Measurements from ENCODE around the gene VAV3. TPM values are rescaled to one million over a fixed set of nuclear protein-coding genes. Genes with fewer than 3 reads are reported as not detected.
"Not testable (repeated sequence)": the region's sequence is repeated elsewhere in the genome, so short reads cannot be mapped to it uniquely, and the experiment has no call there.

The VAV3 gene
- total RNA-seq, 1 donor from 2014 or later: 1.8 TPM

DNA sequence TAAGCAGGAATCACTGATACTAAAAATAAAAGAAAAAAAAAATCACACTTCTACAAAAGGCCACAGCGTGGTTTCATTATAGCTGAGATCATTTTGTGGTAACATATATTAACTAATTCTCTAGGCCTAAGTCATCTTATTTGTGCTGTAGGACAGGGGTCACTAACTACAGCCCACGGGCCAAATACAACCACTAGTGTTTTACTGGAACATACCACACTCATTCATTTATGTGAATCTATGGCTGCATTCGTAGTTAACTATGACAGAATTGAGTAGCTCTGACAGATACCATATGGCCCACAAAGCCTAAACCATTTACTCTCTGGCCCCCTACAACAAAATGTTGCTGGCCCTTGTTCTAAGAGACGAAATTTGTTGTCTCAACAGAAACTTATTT is 224.4 kb downstream of the VAV3 start:
- Mint-ChIP-seq H3K36me3 (ENCODE audit: insufficient read depth) (no peaks in the 10 kb centered on the region), H3K27ac (no peak overlapping the region), H3K27me3 (no peaks in the 10 kb centered on the region), H3K9me3 (ENCODE audit: low read depth) (no peaks in the 10 kb centered on the region), H3K4me1 (ENCODE audit: low read depth) (no peaks in the 10 kb centered on the region), H3K4me3 (ENCODE audit: low read depth) (no peak overlapping the region)
- no peak for DNase-seq (ENCODE audit: low spot score, unreplicated experiment)
- TF ChIP-seq, protein P1, sequence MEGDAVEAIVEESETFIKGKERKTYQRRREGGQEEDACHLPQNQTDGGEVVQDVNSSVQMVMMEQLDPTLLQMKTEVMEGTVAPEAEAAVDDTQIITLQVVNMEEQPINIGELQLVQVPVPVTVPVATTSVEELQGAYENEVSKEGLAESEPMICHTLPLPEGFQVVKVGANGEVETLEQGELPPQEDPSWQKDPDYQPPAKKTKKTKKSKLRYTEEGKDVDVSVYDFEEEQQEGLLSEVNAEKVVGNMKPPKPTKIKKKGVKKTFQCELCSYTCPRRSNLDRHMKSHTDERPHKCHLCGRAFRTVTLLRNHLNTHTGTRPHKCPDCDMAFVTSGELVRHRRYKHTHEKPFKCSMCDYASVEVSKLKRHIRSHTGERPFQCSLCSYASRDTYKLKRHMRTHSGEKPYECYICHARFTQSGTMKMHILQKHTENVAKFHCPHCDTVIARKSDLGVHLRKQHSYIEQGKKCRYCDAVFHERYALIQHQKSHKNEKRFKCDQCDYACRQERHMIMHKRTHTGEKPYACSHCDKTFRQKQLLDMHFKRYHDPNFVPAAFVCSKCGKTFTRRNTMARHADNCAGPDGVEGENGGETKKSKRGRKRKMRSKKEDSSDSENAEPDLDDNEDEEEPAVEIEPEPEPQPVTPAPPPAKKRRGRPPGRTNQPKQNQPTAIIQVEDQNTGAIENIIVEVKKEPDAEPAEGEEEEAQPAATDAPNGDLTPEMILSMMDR (IDR thresholded peaks at IDR 0.05; ENCODE audit: unreplicated experiment): no peak

- DNase-seq (ENCODE audit: low spot score, unreplicated experiment): no peak
- H3K27me3 Mint-ChIP-seq: no peaks in the 10 kb centered on the region
- H3K4me3 Mint-ChIP-seq (ENCODE audit: low read depth): no peak overlapping the region
- H3K27ac Mint-ChIP-seq: no peak overlapping the region
- TF ChIP-seq, protein P1 (IDR thresholded peaks at IDR 0.05; ENCODE audit: unreplicated experiment): peak; percentile 9
- H3K36me3 Mint-ChIP-seq (ENCODE audit: insufficient read depth): no peaks in the 10 kb centered on the region
- no peaks in the 10 kb centered on the region for H3K4me1 Mint-ChIP-seq (ENCODE audit: low read depth)
- peaks cover 5% of the 10 kb centered on the region for H3K9me3 Mint-ChIP-seq (ENCODE audit: low read depth)
Observed at GRCh38 chr1:107739651-107740050, 225.3 kb downstream of the VAV3 start.

GRCh38 chr1:107739201-107739600 is 225.8 kb downstream of the VAV3 start:
- H3K9me3 Mint-ChIP-seq (ENCODE audit: low read depth): peaks cover 5% of the 10 kb centered on the region
- no peak for DNase-seq (ENCODE audit: low spot score, unreplicated experiment)
- no peaks in the 10 kb centered on the region for H3K36me3 Mint-ChIP-seq (ENCODE audit: insufficient read depth)
- TF ChIP-seq, protein P1 (IDR thresholded peaks at IDR 0.05; ENCODE audit: unreplicated experiment): no peak
- H3K4me3 Mint-ChIP-seq (ENCODE audit: low read depth): no peak overlapping the region
- H3K4me1 Mint-ChIP-seq (ENCODE audit: low read depth): no peaks in the 10 kb centered on the region
- H3K27ac Mint-ChIP-seq: no peak overlapping the region
- no peaks in the 10 kb centered on the region for H3K27me3 Mint-ChIP-seq

GRCh38 chr1:107733401-107733800 is 231.6 kb downstream of the VAV3 start:
- not testable (repeated sequence) for H3K4me3 Mint-ChIP-seq (ENCODE audit: low read depth)

GRCh38 chr1:107727866-107728265 is 237.1 kb downstream of the VAV3 start:
- Mint-ChIP-seq H3K27me3 (no peaks in the 10 kb centered on the region), H3K36me3 (ENCODE audit: insufficient read depth) (no peaks in the 10 kb centered on the region), H3K9me3 (ENCODE audit: low read depth) (peaks cover under 1% of the 10 kb centered on the region), H3K4me1 (ENCODE audit: low read depth) (no peaks in the 10 kb centered on the region), H3K4me3 (ENCODE audit: low read depth) (no peak overlapping the region), H3K27ac (no peak overlapping the region)
- TF ChIP-seq, protein P1 (IDR thresholded peaks at IDR 0.05; ENCODE audit: unreplicated experiment): no peak
- no peak for DNase-seq (ENCODE audit: low spot score, unreplicated experiment)

More at GRCh38 chr1:107733401-107733800, 231.6 kb downstream of the VAV3 start:
- not testable (repeated sequence) for DNase-seq (ENCODE audit: low spot score, unreplicated experiment); H3K36me3 Mint-ChIP-seq (ENCODE audit: insufficient read depth); H3K27me3 Mint-ChIP-seq; H3K27ac Mint-ChIP-seq; H3K4me1 Mint-ChIP-seq (ENCODE audit: low read depth)
- H3K9me3 Mint-ChIP-seq (ENCODE audit: low read depth): peaks cover 14% of the 10 kb centered on the region

DNA sequence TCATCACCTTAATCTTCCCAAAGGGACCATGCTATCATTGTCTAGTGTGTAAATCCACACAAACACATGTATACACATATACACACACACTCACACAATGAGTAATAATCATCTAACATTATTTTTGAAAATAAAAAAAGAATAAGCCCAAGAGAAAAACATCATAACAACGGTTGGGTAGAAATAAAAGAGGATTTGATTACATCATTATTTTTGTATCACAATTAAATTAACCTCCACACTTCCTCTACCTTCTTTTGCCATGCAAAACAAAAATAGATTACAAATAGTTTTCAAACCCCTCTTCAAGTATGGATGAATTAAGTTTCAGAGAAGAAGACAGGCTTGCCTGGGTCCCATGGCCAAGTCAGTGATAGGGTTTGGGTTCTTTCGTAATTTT is 238.1 kb downstream of the VAV3 start:
- Mint-ChIP-seq H3K36me3 (ENCODE audit: insufficient read depth) (no peaks in the 10 kb centered on the region), H3K27ac (no peak overlapping the region), H3K9me3 (ENCODE audit: low read depth) (no peaks in the 10 kb centered on the region), H3K4me3 (ENCODE audit: low read depth) (no peak overlapping the region), H3K27me3 (no peaks in the 10 kb centered on the region), H3K4me1 (ENCODE audit: low read depth) (no peaks in the 10 kb centered on the region)
- DNase-seq (ENCODE audit: low spot score, unreplicated experiment): no peak
- TF ChIP-seq, protein P1 (IDR thresholded peaks at IDR 0.05; ENCODE audit: unreplicated experiment): no peak

Measured in progenitor cell of endocrine pancreas (in vitro differentiated cells).